Liver (tissue), 9 donors: Measurements from ENCODE around the gene PREB. TPM values are rescaled to one million over a fixed set of nuclear protein-coding genes. Genes with fewer than 3 reads are reported as not detected.
A peak's percentile ranks its signal among the peaks of the same experiment; 100 is the strongest.

Experiments
- DNase-seq: peaks from one replicate; pipeline ENCODE4 v3.0.0-alpha.2; 2017; ENCODE audit warnings: low spot score
- H3K27ac ChIP-seq, 2 donors: one replicate each; pipeline ENCODE4 v1.7.0; 2013; ENCODE audit warnings: inconsistent platforms in 2 of 2, low read length in 2 of 2, control low read depth in 1 of 2, low read depth in 1 of 2, mild to moderate bottlenecking in 1 of 2
- H3K27me3 ChIP-seq, 4 donors: one replicate each; pipeline versions ENCODE4 v1.6.1 to v1.7.0; 2013; ENCODE audit warnings: low read length in 3 of 4, inconsistent platforms in 1 of 4, mild to moderate bottlenecking in 1 of 4, moderate library complexity in 1 of 4; ENCODE audit not compliant: control insufficient read depth in 4 of 4, insufficient read depth in 4 of 4
- H3K36me3 ChIP-seq, 4 donors: one replicate each; pipeline versions ENCODE4 v1.6.1 to v1.7.0; 2013; ENCODE audit warnings: low read length in 3 of 4, mild to moderate bottlenecking in 3 of 4, low read depth in 1 of 4, moderate library complexity in 1 of 4; ENCODE audit not compliant: control insufficient read depth in 4 of 4, insufficient read depth in 3 of 4
- H3K4me1 ChIP-seq, 4 donors: one replicate each; pipeline versions ENCODE4 v1.6.1 to v1.7.0; 2013; ENCODE audit warnings: low read length in 3 of 4, mild to moderate bottlenecking in 3 of 4, moderate library complexity in 1 of 4; ENCODE audit not compliant: control insufficient read depth in 4 of 4, insufficient read depth in 4 of 4
- H3K4me3 ChIP-seq, 3 donors: one replicate each; pipeline versions ENCODE4 v1.6.1 to v1.7.0; 2013; ENCODE audit warnings: low read length in 3 of 3, control low read depth in 1 of 3, low read depth in 1 of 3, mild to moderate bottlenecking in 1 of 3
- H3K9ac ChIP-seq, 2 donors: one replicate each; pipeline ENCODE4 v1.7.0; 2013; ENCODE audit warnings: low read length in 2 of 2, mild to moderate bottlenecking in 2 of 2, moderate library complexity in 2 of 2, control low read depth in 1 of 2, low read depth in 1 of 2
- H3K9me3 ChIP-seq, 4 donors: one replicate each; pipeline versions ENCODE4 v1.6.1 to v1.7.0; 2013; ENCODE audit warnings: low read length in 3 of 4; ENCODE audit not compliant: control insufficient read depth in 4 of 4
- CTCF ChIP-seq: fragments of 150-350 bp; IDR thresholded peaks from 2 replicates; pipeline ENCODE4 v1.5.1; 2017; ENCODE audit warnings: improper control_type of control experiment, low read depth, low read length; ENCODE audit not compliant: missing input control
- EGR1 ChIP-seq, 2 donors: IDR thresholded peaks; 2 replicates each; pipeline ENCODE4 v1.6.1; 2016 to 2018; ENCODE audit warnings: antibody characterized with exemption in 2 of 2, low read depth in 2 of 2
- FOXA1 ChIP-seq: IDR thresholded peaks from 2 replicates; pipeline ENCODE4 v1.6.1; 2016; ENCODE audit warnings: antibody characterized with exemption
- FOXA2 ChIP-seq: IDR thresholded peaks from 2 replicates; pipeline ENCODE4 v1.6.1; 2016; ENCODE audit warnings: antibody characterized with exemption
- GABPA ChIP-seq, 2 donors: IDR thresholded peaks in 1 of 2; conservative IDR thresholded peaks in 1 of 2; 2 replicates each; pipeline ENCODE4 v1.6.1; 2016; ENCODE audit warnings: antibody characterized with exemption in 2 of 2, mild to moderate bottlenecking in 1 of 2, moderate library complexity in 1 of 2
- HNF4A ChIP-seq, 2 donors: conservative IDR thresholded peaks; 2 replicates each; pipeline ENCODE4 v1.6.1; 2016; ENCODE audit warnings: antibody characterized with exemption in 2 of 2, mild to moderate bottlenecking in 2 of 2
- HNF4G ChIP-seq: IDR thresholded peaks from 2 replicates; pipeline ENCODE4 v1.6.1; 2016; ENCODE audit warnings: antibody characterized with exemption
- JUND ChIP-seq, 2 donors: IDR thresholded peaks; 2 replicates each; pipeline ENCODE4 v1.6.1; 2016; ENCODE audit warnings: antibody characterized with exemption in 2 of 2
- MAX ChIP-seq: IDR thresholded peaks from 2 replicates; pipeline ENCODE4 v1.6.1; 2016; ENCODE audit warnings: antibody characterized with exemption
- RAD21 ChIP-seq, 2 donors: IDR thresholded peaks; 2 replicates each; pipeline ENCODE4 v1.6.1; 2016; ENCODE audit warnings: antibody characterized with exemption in 2 of 2, mild to moderate bottlenecking in 2 of 2
- REST ChIP-seq: IDR thresholded peaks from 2 replicates; pipeline ENCODE4 v1.6.1; 2016; ENCODE audit warnings: antibody characterized with exemption, mild to moderate bottlenecking
- RXRA ChIP-seq, 2 donors: IDR thresholded peaks; 2 replicates each; pipeline ENCODE4 v1.6.1; 2017 to 2018; ENCODE audit warnings: antibody characterized with exemption in 2 of 2, mild to moderate bottlenecking in 1 of 2
- SP1 ChIP-seq: IDR thresholded peaks from 2 replicates; pipeline ENCODE4 v1.6.1; 2018; ENCODE audit warnings: antibody characterized with exemption, mild to moderate bottlenecking
- TAF1 ChIP-seq: conservative IDR thresholded peaks from 2 replicates; pipeline ENCODE4 v1.6.1; 2016; ENCODE audit warnings: antibody characterized with exemption, mild to moderate bottlenecking
- YY1 ChIP-seq: IDR thresholded peaks from 2 replicates; pipeline ENCODE4 v1.6.1; 2016; ENCODE audit warnings: antibody characterized with exemption, mild to moderate bottlenecking
- ZBTB33 ChIP-seq: IDR thresholded peaks from 2 replicates; pipeline ENCODE4 v1.6.1; 2016; ENCODE audit warnings: antibody characterized with exemption
- WGBS: extraction: QIAGEN DNeasy Blood & Tissue Kit; methylation state at CpG from one replicate; pipeline ENCODE4 v1.1.7; 2013; 5-methylcytosine and 5-hydroxymethylcytosine counted together
- polyA plus RNA-seq, 2 donors: library from polyadenylated mRNA; stranded (reverse) in 1 of 2; unstranded in 1 of 2; fragments of 200-250 nt in 1 of 2; fragments of >200 nt in 1 of 2; fragmentation: Nextera tagmentation in 1 of 2; extraction: Ambion mirVana in 1 of 2; gene quantifications; one replicate each; pipeline versions ENCODE4 v1.2.1 to v1.2.3, GENCODE V29; 2013 to 2015
- total RNA-seq, 2 donors: library from RNA; depleted of rRNA; stranded (reverse); fragments of >200 nt; gene quantifications; one replicate each; pipeline ENCODE4 v1.2.3, GENCODE V29; 2014
- TF ChIP-seq, protein P1 (sequence below): IDR thresholded peaks from 2 replicates; pipeline ENCODE4 v1.6.1; 2016; ENCODE audit warnings: antibody characterized with exemption
- donor health status: healthy.
- donor health status: healthy.
- donor health status: healthy.
- donor health status: healthy.
- donor health status: healthy.

The PREB gene
- 10 to 100 TPM; 21.5 to 81.4 TPM for total RNA-seq
- 10 to 100 TPM; 40.3 to 98.4 TPM for polyA plus RNA-seq

DNA sequence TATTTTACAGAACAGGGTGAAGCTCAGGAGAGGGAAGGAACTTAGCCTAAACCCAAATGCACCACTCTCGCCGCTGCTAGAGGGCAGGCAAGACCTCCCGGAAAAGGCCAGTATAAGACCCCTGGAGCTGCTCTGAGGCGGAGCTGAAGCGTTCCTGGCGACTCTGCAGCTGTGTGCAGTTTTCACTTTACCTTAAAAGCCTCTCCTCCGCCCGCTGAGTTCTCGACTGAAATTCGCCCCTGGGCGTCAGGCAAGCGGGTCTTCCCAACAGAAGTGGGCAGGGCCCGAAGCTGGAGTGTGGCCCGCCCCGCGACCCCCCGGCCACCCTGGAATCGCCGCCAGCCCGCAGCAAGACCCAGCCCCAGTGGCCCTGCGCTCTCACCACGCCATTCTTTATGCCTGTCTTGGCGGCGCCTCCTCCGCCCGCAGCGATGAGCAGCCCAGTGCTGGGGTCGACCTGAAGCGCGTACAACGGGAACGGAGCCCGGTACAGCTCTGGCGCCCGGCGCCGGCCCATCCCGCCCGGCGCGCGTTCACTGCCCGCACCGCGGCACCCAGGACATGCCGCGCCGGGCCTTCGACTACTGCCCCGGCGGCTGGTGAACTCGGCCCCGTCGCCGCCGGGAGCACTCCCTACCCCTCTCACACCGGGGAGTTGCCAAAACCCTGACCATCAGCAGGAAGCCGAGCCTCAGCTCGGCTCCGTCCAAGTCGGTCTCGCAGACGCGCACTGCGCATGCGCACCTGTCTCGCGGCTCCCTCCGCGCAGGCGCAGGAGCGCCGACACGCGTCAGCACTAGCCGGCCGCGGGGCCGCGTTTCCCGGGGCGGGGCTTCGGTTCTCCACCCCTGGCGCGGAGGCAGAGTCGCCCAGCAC is at the start of gene PREB:
Gene PREB, minus strand, starts transcription at position 732 of the 876 bp plus-strand sequence. Its CDS starts 215 bp downstream, at position 517.
- H3K36me3 ChIP-seq = peaks cover 13 to 32% (median 24%) of the 10 kb centered on the region in 4 donors
- under 1% methylated on average over 86 of the region's 86 CpGs for WGBS
- DNase-seq = peak; percentile 97
- H3K27ac ChIP-seq = peak within 1 kb of the TSS; percentile 85 to 92
- peak within 1 kb of the TSS; percentile 89 to 93 (median 92) for H3K4me3 ChIP-seq
- H3K27me3 ChIP-seq = no peaks in the 10 kb centered on the region
- TF ChIP-seq ZBTB33 (no peak), TAF1 (no peak), RXRA (IDR thresholded peaks at IDR 0.05) (no peak), CTCF (peak; percentile 7), RAD21 (IDR thresholded peaks at IDR 0.05) (peak in 1 of 2 donors; percentile 52), GABPA (IDR thresholded peaks at IDR 0.05 in 1 of 2, conservative IDR thresholded peaks at IDR 0.05 in 1 of 2) (peak in 1 of 2 donors; percentile 71)
- peak within 1 kb of the TSS; percentile 59 to 92 for H3K9ac ChIP-seq
- no peaks in the 10 kb centered on the region for H3K9me3 ChIP-seq
- H3K4me1 ChIP-seq = peaks cover 3 to 12% (median 10%) of the 10 kb centered on the region in 4 donors

DNA sequence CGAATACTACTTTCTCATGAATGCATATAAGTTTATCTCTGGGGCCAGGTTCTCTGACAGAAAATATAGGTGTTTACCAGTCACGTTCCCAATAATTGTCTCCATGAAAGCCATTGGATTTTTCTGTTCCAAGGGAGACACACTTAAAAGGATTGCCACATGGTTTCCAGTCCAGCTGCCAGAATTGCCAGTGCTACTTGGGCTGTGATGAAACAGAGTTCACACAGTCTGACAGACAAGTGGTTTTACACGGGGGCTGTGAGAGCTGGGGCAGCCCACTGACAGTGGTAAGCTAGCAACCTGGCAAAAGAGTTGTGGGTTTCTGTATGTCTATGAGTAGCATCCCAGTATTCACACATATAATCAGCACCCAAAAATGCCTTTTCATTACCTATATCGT is 49.7 kb upstream of the PREB start:
- no peak for DNase-seq
- whole genome bisulfite sequencing = 53% methylated on average over 4 of the region's 4 CpGs
- Histone ChIP-seq H3K9me3 (no peaks in the 10 kb centered on the region), H3K27ac (peak overlapping the region; percentile 81 to 96), H3K9ac (no peak overlapping the region), H3K36me3 (no peaks in the 10 kb centered on the region), H3K4me3 (no peak overlapping the region), H3K27me3 (no peaks in the 10 kb centered on the region), H3K4me1 (peaks cover 10 to 42% (median 23%) of the 10 kb centered on the region in 4 donors)
- no peak for TF ChIP-seq CTCF
- TF ChIP-seq REST = no peak
- TF ChIP-seq, protein P1, sequence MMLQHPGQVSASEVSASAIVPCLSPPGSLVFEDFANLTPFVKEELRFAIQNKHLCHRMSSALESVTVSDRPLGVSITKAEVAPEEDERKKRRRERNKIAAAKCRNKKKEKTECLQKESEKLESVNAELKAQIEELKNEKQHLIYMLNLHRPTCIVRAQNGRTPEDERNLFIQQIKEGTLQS = peak; percentile 66
- TF ChIP-seq ZBTB33 = no peak
- TF ChIP-seq EGR1 (IDR thresholded peaks at IDR 0.05; ENCODE audit: low read depth in 2 of 2) = peak in 1 of 2 donors; percentile 33
- peak; percentile 59 to 72 for TF ChIP-seq HNF4A (conservative IDR thresholded peaks at IDR 0.05)
- TF ChIP-seq FOXA2 = no peak
- TF ChIP-seq YY1 = peak; percentile 66
- no peak for TF ChIP-seq FOXA1
- TF ChIP-seq TAF1 = no peak
- peak; percentile 59 for TF ChIP-seq MAX
- peak; percentile 51 for TF ChIP-seq SP1
- TF ChIP-seq RAD21 (IDR thresholded peaks at IDR 0.05) = no peak
- peak; percentile 18 for TF ChIP-seq HNF4G
- no peak for TF ChIP-seq GABPA (IDR thresholded peaks at IDR 0.05 in 1 of 2, conservative IDR thresholded peaks at IDR 0.05 in 1 of 2)
- TF ChIP-seq RXRA (IDR thresholded peaks at IDR 0.05) = peak; percentile 72 to 84
- peak in 1 of 2 donors; percentile 56 for TF ChIP-seq JUND (IDR thresholded peaks at IDR 0.05)
